ENCODE data around the gene STH. TPM values are rescaled to one million over a fixed set of nuclear protein-coding genes. Genes with fewer than 3 reads are reported as not detected.
"Not testable (repeated sequence)": the region's sequence is repeated elsewhere in the genome, so short reads cannot be mapped to it uniquely, and the experiment has no call there.

STH gene
- total and polyA plus RNA-seq, 12 donors, result not detected

- no peak overlapping the region for H3K4me3 ChIP-seq
- intact Hi-C loops (cut with DNase I), result no loop called here
- no peak for ATAC-seq
- no peak for TF ChIP-seq CTCF (IDR thresholded peaks at IDR 0.05)
- peaks cover 0 to 18% (median 7%) of the 10 kb centered on the region in 7 donors for H3K27me3 ChIP-seq
- H3K9me3 ChIP-seq, result no peaks in the 10 kb centered on the region
- no peak for DNase-seq
- 88% methylated on average over 10 of the region's 10 CpGs for WGBS, 2 donors
- no peak overlapping the region for H3K27ac ChIP-seq
- H3K4me1 ChIP-seq, result no peaks in the 10 kb centered on the region
- H3K36me3 ChIP-seq, result no peaks in the 10 kb centered on the region
These were observed 43.7 kb upstream of the STH start for GRCh38 chr17:45955326-45955725.

- Histone ChIP-seq H3K4me1 (no peaks in the 10 kb centered on the region), H3K36me3 (no peaks in the 10 kb centered on the region), H3K4me3 (no peak overlapping the region), H3K9me3 (no peaks in the 10 kb centered on the region), H3K27ac (no peak overlapping the region), H3K27me3 (peaks cover 0 to 10% (median 0%) of the 10 kb centered on the region in 7 donors)
- TF ChIP-seq CTCF (IDR thresholded peaks at IDR 0.05), result no peak
- intact Hi-C loops (cut with DNase I), result no loop called here
- 77 to 87% methylated on average over 3 of the region's 3 CpGs for WGBS, 2 donors
- ATAC-seq (no peak), DNase-seq (no peak)
These were observed 43.0 kb upstream of the STH start for GRCh38 chr17:45956090-45956489.

GRCh38 chr17:45956746-45957145 lies 42.3 kb upstream of the STH start:
- H3K9me3 ChIP-seq; H3K36me3 ChIP-seq; H3K27ac ChIP-seq; H3K4me1 ChIP-seq; ATAC-seq; DNase-seq; H3K4me3 ChIP-seq; intact Hi-C loops (cut with DNase I); H3K27me3 ChIP-seq: not testable (repeated sequence)
- WGBS, 2 donors, result 92 to 97% methylated on average over 4 of the region's 4 CpGs

GRCh38 chr17:45958307-45958706 lies 40.7 kb upstream of the STH start:
- no peaks in the 10 kb centered on the region for H3K9me3 ChIP-seq
- 92 to 93% methylated on average over 9 of the region's 9 CpGs for WGBS, 2 donors
- intact Hi-C loops (cut with DNase I), result no loop called here
- no peak for DNase-seq
- no peak overlapping the region for H3K27ac ChIP-seq
- H3K4me3 ChIP-seq, result no peak overlapping the region
- ATAC-seq, result no peak
- TF ChIP-seq CTCF (IDR thresholded peaks at IDR 0.05), result no peak
- H3K27me3 ChIP-seq, result no peaks in the 10 kb centered on the region
- no peaks in the 10 kb centered on the region for H3K4me1 ChIP-seq
- no peaks in the 10 kb centered on the region for H3K36me3 ChIP-seq

- no peaks in the 10 kb centered on the region for H3K9me3 ChIP-seq
- 87 to 88% methylated on average over 9 of the region's 9 CpGs for WGBS, 2 donors
- no peak overlapping the region for H3K27ac ChIP-seq
- DNase-seq (no peak), ATAC-seq (no peak)
- intact Hi-C loops (cut with DNase I), result no loop called here
- no peak overlapping the region for H3K4me3 ChIP-seq
- H3K4me1 ChIP-seq, result no peaks in the 10 kb centered on the region
- no peak for TF ChIP-seq CTCF (IDR thresholded peaks at IDR 0.05)
- no peaks in the 10 kb centered on the region for H3K27me3 ChIP-seq
- no peaks in the 10 kb centered on the region for H3K36me3 ChIP-seq
These were observed 39.9 kb upstream of the STH start for GRCh38 chr17:45958994-45959665.
